HK-2 (cell line): ENCODE measurements around the gene SETDB2.

ENCODE experiments used
- DNase-seq: peaks from one replicate; pipeline ENCODE4 v3.0.0-alpha.2; 2018; ENCODE audit not compliant: unreplicated experiment

The SETDB2 gene

GRCh38 chr13:49428041-49428763, 15.9 kb upstream of the SETDB2 start:
- no peak for DNase-seq

DNA sequence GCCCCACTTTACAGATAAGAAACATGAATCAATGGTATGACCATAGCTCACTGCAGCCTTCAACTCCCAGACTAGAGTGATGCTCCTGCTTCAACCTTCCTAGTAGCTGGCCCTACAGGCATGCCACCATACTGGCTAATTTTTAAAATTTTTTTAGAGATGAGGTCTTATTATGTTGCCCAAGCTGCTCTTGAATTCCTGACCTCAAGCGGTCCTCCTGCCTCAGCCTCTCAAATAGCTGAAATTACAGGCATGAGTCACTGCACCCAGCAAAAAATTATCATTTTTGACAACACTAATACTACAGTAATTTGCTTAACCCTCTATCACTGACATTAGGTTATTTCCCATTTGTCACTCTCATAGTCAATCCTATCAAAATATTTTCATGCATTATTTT, 15.0 kb upstream of the SETDB2 start:
- no peak for DNase-seq

DNA sequence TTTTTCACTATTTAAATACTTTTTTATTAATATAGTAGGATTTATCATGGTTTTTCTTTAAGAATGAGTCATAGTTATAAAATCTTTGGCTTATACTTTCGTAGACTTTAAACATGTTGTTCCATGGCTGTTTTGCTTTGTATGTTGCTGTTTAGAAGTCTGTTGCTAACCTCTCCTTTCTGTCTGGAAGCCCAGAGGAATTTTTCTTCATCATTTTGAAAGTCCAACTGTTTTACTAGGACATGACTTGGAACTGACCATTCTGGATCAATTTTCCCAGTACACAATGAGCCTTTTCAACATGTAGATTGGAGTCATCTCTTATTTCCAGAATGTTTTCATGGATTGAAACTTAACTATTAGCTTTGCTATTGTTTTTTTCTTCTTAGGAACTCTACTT, 8.1 kb upstream of the SETDB2 start:
- DNase-seq = no peak

- DNase-seq = no peak
Measured at GRCh38 chr13:49436890-49437289, 7.2 kb upstream of the SETDB2 start.

GRCh38 chr13:49437705-49438104, 6.4 kb upstream of the SETDB2 start:
- no peak for DNase-seq

- DNase-seq = no peak
Measured at GRCh38 chr13:49439609-49440008, 4.5 kb upstream of the SETDB2 start.

DNA sequence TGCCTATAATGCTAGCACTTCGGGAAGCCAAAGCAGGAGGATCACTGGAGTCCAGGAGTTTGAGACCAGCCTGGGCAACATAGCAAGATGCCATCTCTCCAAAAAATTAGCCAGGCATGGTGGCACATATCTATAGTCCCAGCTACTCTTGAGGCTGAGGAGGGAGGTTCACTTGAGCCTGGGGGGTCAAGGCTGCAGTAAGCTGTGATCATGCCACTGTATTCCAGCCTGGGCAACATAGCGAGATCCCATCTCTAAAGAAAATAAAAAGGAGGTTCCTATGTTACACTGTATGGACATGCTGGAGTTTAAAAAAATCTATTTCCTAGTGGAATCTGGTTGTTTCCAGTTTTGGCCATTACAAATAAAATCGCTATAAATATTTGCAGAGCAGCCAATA, 2.8 kb upstream of the SETDB2 start:
- DNase-seq = no peak

DNA sequence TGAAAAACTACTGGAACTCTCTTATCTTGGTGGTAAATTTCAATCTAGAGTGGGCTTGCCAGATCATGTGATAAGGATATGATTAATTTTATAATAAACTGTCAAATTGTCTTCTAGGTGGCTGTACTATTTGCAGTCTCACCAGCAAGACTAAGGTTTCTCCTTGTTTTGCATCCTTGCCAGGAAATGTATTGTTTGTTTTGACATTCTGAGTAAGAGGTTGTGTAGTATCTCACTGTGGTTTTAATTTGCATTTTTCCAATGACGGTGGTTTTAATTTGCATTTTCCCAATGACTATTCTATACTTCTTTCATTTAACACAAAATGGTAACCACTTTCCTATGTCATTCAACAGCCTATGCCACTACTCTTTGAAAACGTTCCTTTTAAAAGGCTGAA, 2.2 kb upstream of the SETDB2 start:
- DNase-seq = no peak

DNA sequence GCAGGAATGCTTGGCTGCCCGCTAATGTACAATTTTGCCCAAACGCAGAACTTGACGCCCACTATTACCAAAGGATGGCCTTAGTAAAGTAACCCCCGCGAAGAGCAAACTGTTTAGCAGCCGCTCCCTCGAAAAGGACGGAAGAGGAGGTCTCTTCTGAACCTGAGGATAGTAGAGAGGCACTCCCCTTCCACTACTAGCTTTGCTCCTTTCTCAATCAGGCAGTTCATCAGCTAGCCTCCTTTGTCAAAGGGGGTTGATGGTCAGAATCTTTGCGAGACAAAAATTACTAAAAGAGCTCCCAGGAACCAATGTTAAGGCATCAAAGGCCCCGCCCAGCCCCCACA, 744 bp upstream of the SETDB2 start:
- DNase-seq = peak; percentile 13

GRCh38 chr13:49444524-49445395, 686 bp downstream of the SETDB2 start:
- DNase-seq = peak; percentile 19

- DNase-seq = no peak
Measured at GRCh38 chr13:49446473-49446872, 2.4 kb downstream of the SETDB2 start.

GRCh38 chr13:49448753-49449152, 4.7 kb downstream of the SETDB2 start:
- DNase-seq = no peak

DNA sequence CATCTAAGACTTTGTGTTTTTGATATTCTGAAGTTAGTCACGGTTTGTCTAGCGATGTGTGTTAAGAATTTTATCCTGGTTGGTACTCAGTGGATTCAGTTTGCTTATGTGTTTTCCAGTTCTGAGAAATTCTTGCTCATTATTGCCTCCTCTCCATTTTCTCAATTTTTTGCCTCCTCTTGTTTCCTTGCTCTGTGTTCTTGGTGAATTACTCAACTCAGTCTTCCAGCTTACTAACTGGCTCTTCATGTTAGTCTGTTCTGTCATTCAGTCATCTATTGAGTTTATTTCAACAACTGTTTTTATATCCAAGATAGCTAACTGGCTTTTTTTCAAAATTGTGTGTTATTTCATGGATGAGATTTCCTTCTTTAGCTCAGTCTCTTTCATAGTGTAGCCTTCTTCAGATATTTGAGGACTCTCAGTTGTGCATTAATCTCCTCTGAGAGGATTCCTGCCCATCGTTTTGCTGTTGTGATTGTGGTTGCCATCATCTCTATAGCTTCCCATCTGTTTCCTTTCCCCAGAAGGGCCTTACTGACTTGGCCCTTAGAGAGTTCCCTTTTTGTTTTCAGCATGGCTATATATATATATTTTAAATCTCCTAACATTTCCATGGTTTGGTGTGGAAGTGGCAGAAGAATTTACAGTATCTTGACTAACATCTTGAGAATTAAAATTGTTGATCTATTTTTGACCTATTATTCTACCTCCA, 6.2 kb downstream of the SETDB2 start:
- no peak for DNase-seq

DNA sequence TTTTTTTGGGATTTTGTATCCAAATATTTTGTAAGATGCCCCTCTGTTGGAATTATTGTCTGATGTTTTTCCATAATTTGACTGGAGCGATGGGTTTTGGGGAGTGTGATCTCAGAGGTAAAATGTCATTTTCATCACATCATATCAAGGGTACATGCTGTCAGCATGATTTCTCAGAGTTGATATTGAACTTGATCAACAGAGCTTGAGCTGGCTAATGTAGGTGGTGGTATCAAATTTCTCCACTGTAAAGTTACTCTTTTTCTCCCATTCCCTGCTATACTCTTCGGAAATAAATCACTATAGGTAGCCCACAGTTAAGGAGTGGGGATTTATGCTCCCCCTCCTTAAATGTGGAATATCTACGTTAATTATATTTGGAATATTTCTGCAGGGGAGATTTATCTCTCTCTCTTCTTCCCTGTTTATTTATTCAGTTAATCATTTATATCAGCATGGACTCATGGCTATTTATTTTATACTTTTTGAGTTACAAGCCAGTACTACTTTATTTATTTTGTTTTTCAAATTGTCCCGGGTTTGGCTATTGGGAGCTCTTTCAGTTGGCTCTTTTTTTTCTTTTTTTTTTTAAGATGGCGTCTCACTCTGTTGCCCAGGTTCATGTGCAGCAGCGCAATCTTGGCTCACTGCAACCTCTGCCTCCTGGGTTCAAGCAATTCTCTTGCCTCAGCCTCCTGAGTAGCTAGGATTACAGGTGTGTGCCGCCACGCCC, 8.8 kb downstream of the SETDB2 start:
- no peak for DNase-seq

DNA sequence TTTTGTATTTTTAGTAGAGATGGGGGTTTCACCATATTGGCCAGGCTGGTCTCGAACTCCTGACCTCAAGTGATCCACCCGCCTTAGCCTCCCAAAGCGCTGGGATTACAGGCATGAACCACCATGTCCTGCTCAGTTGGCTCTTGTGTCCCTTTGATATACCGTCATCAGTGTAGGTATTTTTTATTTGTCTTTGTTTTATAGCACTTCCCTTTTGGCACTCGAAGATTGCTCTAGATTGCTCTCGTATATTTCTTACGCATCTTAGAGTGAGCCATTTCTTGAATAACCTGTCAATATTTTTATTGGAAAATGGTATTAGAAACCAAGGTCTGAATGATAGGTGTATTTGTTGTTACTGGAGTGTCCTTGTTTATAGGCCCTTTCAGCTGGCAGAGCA, 9.4 kb downstream of the SETDB2 start:
- no peak for DNase-seq

DNA sequence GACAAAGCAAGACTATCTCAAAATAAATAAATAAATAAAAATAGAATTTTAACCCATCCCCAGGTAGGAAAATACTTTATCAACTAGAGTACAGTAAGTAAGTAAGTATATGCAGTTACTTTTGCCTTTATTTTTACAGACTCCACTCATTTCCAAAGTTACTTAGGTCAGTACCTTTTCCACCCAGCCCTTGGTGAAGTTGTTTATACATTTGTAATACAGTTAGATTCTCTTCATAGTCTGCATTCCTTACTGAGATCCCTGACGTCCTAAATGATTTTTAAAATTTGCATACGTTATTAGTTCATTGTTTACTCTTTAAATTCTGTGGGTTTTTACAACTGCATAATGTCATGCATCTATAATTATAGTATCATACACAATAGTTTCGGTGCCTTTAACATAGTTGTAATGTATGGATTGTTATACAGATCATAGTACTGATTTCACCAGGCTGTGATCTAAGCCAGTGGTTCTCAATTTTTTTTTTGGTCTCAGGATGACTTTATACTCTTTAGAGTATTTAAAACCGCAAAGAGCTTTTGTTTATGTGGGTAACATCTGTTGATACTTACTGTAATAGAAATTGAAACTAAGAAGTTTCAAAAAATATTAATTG, 10.4 kb downstream of the SETDB2 start:
- DNase-seq = no peak

DNA sequence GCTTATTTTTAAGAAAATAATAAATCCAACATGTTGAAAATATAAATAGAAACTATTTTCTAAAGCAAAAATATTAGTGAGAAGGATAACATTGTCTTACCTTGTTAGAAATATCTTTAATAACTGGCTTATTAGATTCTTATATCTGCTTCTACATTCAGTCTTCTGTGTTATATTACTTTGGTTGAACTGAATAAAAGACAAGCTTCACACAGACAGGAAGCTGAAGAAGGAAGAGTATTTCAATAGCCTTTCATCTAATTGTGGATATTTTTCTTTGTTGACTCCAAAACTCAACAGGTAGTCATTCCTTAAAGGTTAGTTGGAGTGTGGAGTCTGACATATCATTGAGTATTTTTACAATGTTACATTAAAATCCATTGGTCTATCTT, 10.9 kb downstream of the SETDB2 start:
- no peak for DNase-seq

DNA sequence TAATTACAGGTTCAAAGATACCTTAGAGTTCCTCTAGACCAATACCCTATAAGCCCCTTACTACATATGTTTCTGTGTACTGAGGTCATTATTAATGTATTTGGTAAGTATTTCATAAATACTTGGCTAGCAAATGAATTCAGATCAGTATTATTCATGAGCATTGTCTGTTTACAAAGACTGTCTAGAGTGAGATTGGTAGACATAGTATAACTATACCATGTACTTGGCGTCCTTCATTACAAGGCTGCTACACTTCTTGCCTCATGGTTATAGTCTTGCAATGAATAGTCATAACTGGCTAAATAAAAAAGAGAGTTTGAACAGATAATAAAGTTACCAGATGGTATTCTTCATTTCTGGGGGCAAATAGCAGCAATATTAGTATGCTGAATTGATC, 12.1 kb downstream of the SETDB2 start:
- no peak for DNase-seq

GRCh38 chr13:49457221-49457620, 13.1 kb downstream of the SETDB2 start:
- no peak for DNase-seq

DNA sequence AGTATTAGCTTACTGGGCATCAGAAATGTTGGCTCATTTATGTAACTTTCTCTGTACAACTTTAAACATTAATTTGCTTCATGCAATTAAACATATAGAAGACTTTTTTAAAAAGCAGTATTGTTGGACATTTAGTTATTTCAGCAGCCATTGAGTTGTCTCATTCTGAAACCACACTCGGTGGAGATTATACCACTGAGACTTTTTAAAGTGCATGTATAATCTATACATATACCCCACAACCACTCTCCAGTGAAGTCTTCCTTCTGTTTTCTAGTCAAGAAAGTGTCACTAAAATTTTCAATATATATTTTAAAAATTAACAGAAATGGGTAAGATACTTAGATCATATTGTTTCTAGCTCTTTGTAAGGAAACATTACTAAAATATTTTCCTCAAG, 15.5 kb downstream of the SETDB2 start:
- no peak for DNase-seq

- DNase-seq = no peak
Measured at GRCh38 chr13:49464085-49464484, 20.0 kb downstream of the SETDB2 start.
